AG04450 (cell line): Measurements from ENCODE around the gene PITX2. TPM values are rescaled to one million over a fixed set of nuclear protein-coding genes. Genes with fewer than 3 reads are reported as not detected.

ENCODE experiments used
- CTCF ChIA-PET: fragments of 300-600, 350-600 bp; formaldehyde crosslinking; extraction: SDS; loops from one replicate; lab custom pipeline; 2022; ENCODE audit warnings: antibody characterized with exemption, inconsistent platforms; lab: Charles Lee
- POLR2A ChIA-PET: fragments of 350-600 bp; formaldehyde crosslinking; extraction: SDS; loops from one replicate; lab custom pipeline; 2021; ENCODE audit warnings: antibody characterized with exemption, inconsistent platforms; lab: Yijun Ruan, JAX
- DNase-seq: peaks from one replicate; pipeline ENCODE4 v3.0.0-alpha.2; 2011; ENCODE audit warnings: low read depth, low spot score
- H3K27ac ChIP-seq: one replicate; pipeline ENCODE4 v1.5.1; 2012; ENCODE audit warnings: low read depth, low read length, control low read depth
- H3K27me3 ChIP-seq: one replicate; pipeline ENCODE4 v1.6.0; 2012; ENCODE audit warnings: low read length; ENCODE audit not compliant: control insufficient read depth, insufficient read depth
- H3K4me3 ChIP-seq: 2 replicates; pipeline ENCODE4 v1.5.1; 2011; ENCODE audit warnings: mild to moderate bottlenecking, low read depth, low read length, control low read depth
- H3K9me3 ChIP-seq: 2 replicates; pipeline ENCODE4 v1.5.1; 2012; ENCODE audit warnings: low read length; ENCODE audit not compliant: control insufficient read depth, insufficient read depth
- CTCF ChIP-seq: IDR thresholded peaks from 2 replicates; pipeline ENCODE4 v1.5.1; 2011; ENCODE audit warnings: low read depth, low read length, control low read depth, inconsistent platforms
- polyA plus RNA-seq: library from polyadenylated mRNA; depleted of rRNA; stranded (reverse); fragments of >200 nt; gene quantifications from 2 replicates; pipeline ENCODE4 v1.2.3, GENCODE V29; 2011

PITX2 gene
- polyA plus RNA-seq, 1 experiment = 0.07 TPM

- ChIA-PET CTCF (interaction anchor here (0.6 kb wide), 1 partner anchor 382 kb away, joined by 4 read pairs; no protein-coding TSS in a partner anchor), POLR2A (no interaction called here)
- no peak overlapping the region for H3K4me3 ChIP-seq
- peaks cover 96% of the 10 kb centered on the region for H3K27me3 ChIP-seq
- DNase-seq = no peak
- no peak overlapping the region for H3K27ac ChIP-seq
- TF ChIP-seq CTCF = no peak
- H3K9me3 ChIP-seq = peaks cover 39% of the 10 kb centered on the region
These were observed 5.0 kb downstream of the PITX2 start for GRCh38 chr4:110617646-110618580.

- H3K4me3 ChIP-seq = no peak overlapping the region
- peaks cover 32% of the 10 kb centered on the region for H3K9me3 ChIP-seq
- TF ChIP-seq CTCF = no peak
- H3K27ac ChIP-seq = no peak overlapping the region
- ChIA-PET POLR2A (no interaction called here), CTCF (interaction anchor here (0.6 kb wide), 1 partner anchor 382 kb away, joined by 4 read pairs; no protein-coding TSS in a partner anchor)
- peaks cover 96% of the 10 kb centered on the region for H3K27me3 ChIP-seq
- no peak for DNase-seq
These were observed 5.7 kb downstream of the PITX2 start for GRCh38 chr4:110617075-110617640.

GRCh38 chr4:110616238-110617074, 6.4 kb downstream of the PITX2 start:
- peaks cover 28% of the 10 kb centered on the region for H3K9me3 ChIP-seq
- no peak for TF ChIP-seq CTCF
- no peak overlapping the region for H3K27ac ChIP-seq
- no peak overlapping the region for H3K4me3 ChIP-seq
- H3K27me3 ChIP-seq = peaks cover 96% of the 10 kb centered on the region
- POLR2A ChIA-PET = no interaction called here
- DNase-seq = no peak
- CTCF ChIA-PET = no interaction called here

- no peak overlapping the region for H3K27ac ChIP-seq
- H3K27me3 ChIP-seq = peaks cover 96% of the 10 kb centered on the region
- ChIA-PET CTCF (no interaction called here), POLR2A (no interaction called here)
- no peak for DNase-seq
- no peak for TF ChIP-seq CTCF
- no peak overlapping the region for H3K4me3 ChIP-seq
- H3K9me3 ChIP-seq = peaks cover 22% of the 10 kb centered on the region
These were observed 7.3 kb downstream of the PITX2 start for GRCh38 chr4:110615353-110616237.
